Transverse colon (tissue), 4 donors: ENCODE results near the gene CPNE7. TPM values are rescaled to one million over a fixed set of nuclear protein-coding genes. Genes with fewer than 3 reads are reported as not detected.
A peak's percentile ranks its signal among the peaks of the same experiment; 100 is the strongest.

Experiments used
- DNase-seq: peaks from one replicate; pipeline ENCODE4 v3.0.0-alpha.2; 2019
- H3K27ac ChIP-seq, 4 donors: fragments of 200-600 bp; sonication (generic); 2 replicates each; pipeline ENCODE4 v1.5.1; 2016 to 2018; ENCODE audit warnings: inconsistent platforms in 4 of 4
- H3K27me3 ChIP-seq: fragments of 200-600 bp; sonication (generic); 2 replicates; pipeline ENCODE4 v1.5.1; 2017; ENCODE audit warnings: inconsistent platforms
- H3K36me3 ChIP-seq, 4 donors: fragments of 200-600 bp; sonication (generic); 2 replicates each; pipeline ENCODE4 v1.5.1; 2017 to 2019; ENCODE audit warnings: inconsistent platforms in 4 of 4
- H3K4me1 ChIP-seq, 4 donors: fragments of 200-600 bp; sonication (generic); 2 replicates each; pipeline ENCODE4 v1.5.1; 2017 to 2020; ENCODE audit warnings: inconsistent platforms in 4 of 4
- H3K4me3 ChIP-seq, 4 donors: fragments of 200-600 bp; sonication (generic); 1 replicate in 1 of 4; 2 replicates in 3 of 4; pipeline versions ENCODE4 v1.5.1 to v1.6.1; 2017 to 2019; ENCODE audit warnings: inconsistent platforms in 4 of 4
- H3K9me3 ChIP-seq, 2 donors: fragments of 200-600 bp; sonication (generic); 2 replicates each; pipeline ENCODE4 v1.5.1; 2017 to 2019; ENCODE audit warnings: inconsistent platforms in 2 of 2
- CTCF ChIP-seq, 5 experiments: fragments of 200-600 bp in 3 of 5; fragments of 450-650 bp in 2 of 5; sonication (generic) in 3 of 5; IDR thresholded peaks; 1 replicate in 2 of 5; 2 replicates in 3 of 5; pipeline ENCODE4 v1.5.1; 2016 to 2017; ENCODE audit warnings: antibody characterized with exemption in 5 of 5, inconsistent platforms in 3 of 5, mild to moderate bottlenecking in 2 of 5, moderate library complexity in 1 of 5
- EP300 ChIP-seq: sonication (generic); formaldehyde crosslinking; IDR thresholded peaks from one replicate; pipeline ENCODE4 v1.6.1; 2017; ENCODE audit warnings: antibody characterized with exemption, low read depth
- POLR2A ChIP-seq: fragments of 450-650 bp; IDR thresholded peaks from one replicate; pipeline ENCODE4 v1.6.1; 2016; ENCODE audit warnings: antibody characterized with exemption, mild to moderate bottlenecking, moderate library complexity
- POLR2AphosphoS5 ChIP-seq, 3 donors: sonication (generic); formaldehyde crosslinking; IDR thresholded peaks; one replicate each; pipeline ENCODE4 v1.6.1; 2016; ENCODE audit warnings: antibody characterized with exemption in 3 of 3
- WGBS, 2 donors: methylation state at CpG; one replicate each; pipeline ENCODE4 v1.1.5; 2018; ENCODE audit warnings: low coverage in 1 of 2; 5-methylcytosine and 5-hydroxymethylcytosine counted together
- in situ Hi-C, 4 donors: fragments of 200-750 bp; cut with MboI; loops; one replicate each; pipeline versions ENCODE4 v1.15.0 to v1.15.1; 2017; ENCODE audit warnings: low sequenced_read_pairs in 3 of 4, low pct_ligation_motif_present in 1 of 4, low pct_unique_long_range_greater_than_20kb in 1 of 4
- intact Hi-C: fragments of 100-400 bp; cut with DNase I; formaldehyde crosslinking; loops from one replicate; pipeline ENCODE4 v1.15.1; 2023; ENCODE audit warnings: low total_unique reads
- total RNA-seq, 4 donors: library from RNA; depleted of rRNA; stranded (reverse); fragments of >200 nt; gene quantifications; one replicate each; pipeline ENCODE4 v1.1.0, GENCODE V29; 2016

Gene CPNE7
- total RNA-seq, 4 donors from 2014 or later: 0.41 to 5.0 (median 0.79) TPM; not detected in 1

- TF ChIP-seq POLR2AphosphoS5 (IDR thresholded peaks at IDR 0.05) (no peak), EP300 (no peak), CTCF (IDR thresholded peaks at IDR 0.05) (peak in 3 of 5 experiments; percentile 13 to 39 (median 27)), POLR2A (no peak)
- Histone ChIP-seq H3K4me3 (no peak overlapping the region), H3K4me1 (no peaks in the 10 kb centered on the region), H3K27me3 (peaks cover 19% of the 10 kb centered on the region), H3K9me3 (no peaks in the 10 kb centered on the region), H3K36me3 (no peaks in the 10 kb centered on the region), H3K27ac (no peak overlapping the region)
- intact Hi-C loops (no loop called here), in situ Hi-C loops (no loop called here)
- WGBS, 2 donors: 21 to 40% methylated on average over 1 to 7 of the region's 8 CpGs
- DNase-seq: peak; percentile 61
Measured at GRCh38 chr16:89599451-89599858, 23.9 kb downstream of the CPNE7 start.

GRCh38 chr16:89599902-89600301 is 24.3 kb downstream of the CPNE7 start:
- Histone ChIP-seq H3K4me3 (no peak overlapping the region), H3K27me3 (peaks cover 22% of the 10 kb centered on the region), H3K4me1 (no peaks in the 10 kb centered on the region), H3K9me3 (no peaks in the 10 kb centered on the region), H3K27ac (no peak overlapping the region), H3K36me3 (no peaks in the 10 kb centered on the region)
- in situ Hi-C loops (no loop called here), intact Hi-C loops (no loop called here)
- 67 to 83% methylated on average over 4 to 9 of the region's 10 CpGs for WGBS, 2 donors
- no peak for DNase-seq
- TF ChIP-seq POLR2AphosphoS5 (IDR thresholded peaks at IDR 0.05): no peak
- no peak for TF ChIP-seq EP300
- no peak for TF ChIP-seq CTCF (IDR thresholded peaks at IDR 0.05)
- TF ChIP-seq POLR2A: no peak

GRCh38 chr16:89600427-89600826 is 24.9 kb downstream of the CPNE7 start:
- H3K27ac ChIP-seq: no peak overlapping the region
- intact Hi-C loops (no loop called here), in situ Hi-C loops (no loop called here)
- H3K36me3 ChIP-seq: no peaks in the 10 kb centered on the region
- no peaks in the 10 kb centered on the region for H3K9me3 ChIP-seq
- peaks cover 27% of the 10 kb centered on the region for H3K27me3 ChIP-seq
- H3K4me3 ChIP-seq: no peak overlapping the region
- no peak for DNase-seq
- TF ChIP-seq POLR2A: no peak
- TF ChIP-seq POLR2AphosphoS5 (IDR thresholded peaks at IDR 0.05): no peak
- no peak for TF ChIP-seq EP300
- TF ChIP-seq CTCF (IDR thresholded peaks at IDR 0.05): no peak
- WGBS, 2 donors: 71% methylated on average over 12 of the region's 12 CpGs; no CpG with 5 or more reads in 1 of the 2 donors
- no peaks in the 10 kb centered on the region for H3K4me1 ChIP-seq

GRCh38 chr16:89600956-89601355 is 25.4 kb downstream of the CPNE7 start:
- Histone ChIP-seq H3K27me3 (peaks cover 32% of the 10 kb centered on the region), H3K27ac (no peak overlapping the region), H3K4me1 (no peaks in the 10 kb centered on the region), H3K9me3 (no peaks in the 10 kb centered on the region), H3K36me3 (no peaks in the 10 kb centered on the region), H3K4me3 (no peak overlapping the region)
- in situ Hi-C loops: no loop called here
- intact Hi-C loops: no loop called here
- no peak for TF ChIP-seq POLR2AphosphoS5 (IDR thresholded peaks at IDR 0.05)
- TF ChIP-seq EP300: no peak
- no peak for TF ChIP-seq CTCF (IDR thresholded peaks at IDR 0.05)
- TF ChIP-seq POLR2A: no peak
- DNase-seq: no peak
- 63% methylated on average over 8 of the region's 8 CpGs; no CpG with 5 or more reads in 1 of the 2 donors for WGBS, 2 donors
